NOMO-1 (cell line): ENCODE data around the gene GRIK3.

Source experiments
- DNase-seq, 2 experiments: peaks; one replicate each; lab custom pipeline; 2025; ENCODE audit not compliant: unreplicated experiment in 2 of 2; lab: John Stamatoyannopoulos, UW

Gene GRIK3

GRCh38 chr1:36835696-36836095 lies 198.6 kb downstream of the GRIK3 start:
- no peak for DNase-seq

GRCh38 chr1:36835017-36835695 lies 199.2 kb downstream of the GRIK3 start:
- no peak for DNase-seq

- no peak for DNase-seq
Observed at GRCh38 chr1:36834586-36834985, 199.7 kb downstream of the GRIK3 start.

- no peak for DNase-seq
Observed at GRCh38 chr1:36831186-36831810, 203.0 kb downstream of the GRIK3 start.

GRCh38 chr1:36829961-36830360 lies 204.4 kb downstream of the GRIK3 start:
- no peak for DNase-seq

GRCh38 chr1:36829066-36829465 lies 205.2 kb downstream of the GRIK3 start:
- DNase-seq = no peak

- DNase-seq = no peak
Observed at GRCh38 chr1:36825226-36825625, 209.1 kb downstream of the GRIK3 start.

- DNase-seq = no peak
Observed at GRCh38 chr1:36824390-36824861, 209.9 kb downstream of the GRIK3 start.

- no peak for DNase-seq
Observed at GRCh38 chr1:36822648-36823047, 211.7 kb downstream of the GRIK3 start.

- no peak for DNase-seq
Observed at GRCh38 chr1:36821386-36821785, 212.9 kb downstream of the GRIK3 start.

GRCh38 chr1:36818771-36819170 lies 215.5 kb downstream of the GRIK3 start:
- DNase-seq = no peak

- no peak for DNase-seq
Observed at GRCh38 chr1:36816348-36816747, 218.0 kb downstream of the GRIK3 start.

- no peak for DNase-seq
Observed at GRCh38 chr1:36814774-36815173, 219.5 kb downstream of the GRIK3 start.

- DNase-seq = no peak
Observed at GRCh38 chr1:36814083-36814482, 220.2 kb downstream of the GRIK3 start.

- DNase-seq = no peak
Observed at GRCh38 chr1:36807262-36807661, 227.1 kb downstream of the GRIK3 start.

GRCh38 chr1:36805979-36806640 lies 228.2 kb downstream of the GRIK3 start:
- no peak for DNase-seq

- DNase-seq = no peak
Observed at GRCh38 chr1:36804669-36805314, 229.5 kb downstream of the GRIK3 start.

GRCh38 chr1:36803868-36804570 lies 230.3 kb downstream of the GRIK3 start:
- DNase-seq = no peak

GRCh38 chr1:36802018-36802417 lies 232.3 kb downstream of the GRIK3 start:
- DNase-seq = no peak

GRCh38 chr1:36797761-36798160 lies 236.6 kb downstream of the GRIK3 start:
- DNase-seq = no peak

- no peak for DNase-seq
Observed at GRCh38 chr1:36796733-36797132, 237.6 kb downstream of the GRIK3 start.
